Measurements from ENCODE around the gene SLC22A3.

DNA sequence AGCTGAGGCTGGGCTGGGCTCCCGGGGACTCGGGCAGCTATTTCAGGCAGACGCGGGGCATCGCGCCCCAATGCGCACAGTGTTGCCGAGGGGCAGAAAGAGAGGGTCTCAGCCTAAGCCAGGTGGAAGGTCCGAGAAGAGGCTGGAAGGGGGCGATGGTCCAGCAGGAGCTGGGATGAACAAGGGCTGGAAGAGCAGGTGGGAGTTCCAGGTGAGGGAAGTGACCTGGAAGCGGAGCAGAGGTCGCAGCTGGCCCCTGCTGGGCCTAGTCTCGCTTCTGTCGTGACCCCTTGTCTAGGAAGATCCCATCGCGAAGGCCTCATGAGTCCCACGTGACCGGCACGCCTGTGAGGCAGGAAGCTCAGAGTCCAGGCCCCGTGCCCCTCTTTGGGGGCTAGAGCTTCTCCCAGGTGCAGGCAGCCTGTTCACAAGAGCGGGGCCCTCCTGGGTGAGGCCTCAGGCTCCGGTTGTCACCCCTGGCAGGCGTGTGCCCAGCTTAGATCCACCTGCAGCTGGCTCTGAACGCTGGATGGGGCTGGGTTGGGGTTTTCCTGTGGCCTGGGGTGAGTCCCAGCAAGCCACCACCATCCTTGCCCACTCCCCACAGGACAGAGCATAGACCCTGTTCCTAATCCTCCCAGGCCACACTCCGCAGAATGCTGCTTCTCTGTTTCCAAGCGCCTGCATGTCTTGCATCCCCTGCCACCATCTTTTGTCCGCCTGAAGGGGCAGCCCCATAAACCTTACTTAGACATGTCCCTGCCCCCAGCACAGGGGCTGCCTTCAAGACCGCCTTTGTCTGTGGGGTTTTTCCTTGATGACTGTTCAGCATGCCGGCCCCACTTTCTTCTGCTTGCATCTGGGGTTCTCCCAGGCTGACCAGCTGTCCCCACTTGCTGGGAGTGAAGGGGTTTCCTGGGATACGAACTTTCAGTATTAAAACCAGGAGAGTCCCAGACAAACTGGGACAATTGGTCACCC, 15.1 kb downstream of the SLC22A3 start:
- TF ChIP-seq, protein P1, sequence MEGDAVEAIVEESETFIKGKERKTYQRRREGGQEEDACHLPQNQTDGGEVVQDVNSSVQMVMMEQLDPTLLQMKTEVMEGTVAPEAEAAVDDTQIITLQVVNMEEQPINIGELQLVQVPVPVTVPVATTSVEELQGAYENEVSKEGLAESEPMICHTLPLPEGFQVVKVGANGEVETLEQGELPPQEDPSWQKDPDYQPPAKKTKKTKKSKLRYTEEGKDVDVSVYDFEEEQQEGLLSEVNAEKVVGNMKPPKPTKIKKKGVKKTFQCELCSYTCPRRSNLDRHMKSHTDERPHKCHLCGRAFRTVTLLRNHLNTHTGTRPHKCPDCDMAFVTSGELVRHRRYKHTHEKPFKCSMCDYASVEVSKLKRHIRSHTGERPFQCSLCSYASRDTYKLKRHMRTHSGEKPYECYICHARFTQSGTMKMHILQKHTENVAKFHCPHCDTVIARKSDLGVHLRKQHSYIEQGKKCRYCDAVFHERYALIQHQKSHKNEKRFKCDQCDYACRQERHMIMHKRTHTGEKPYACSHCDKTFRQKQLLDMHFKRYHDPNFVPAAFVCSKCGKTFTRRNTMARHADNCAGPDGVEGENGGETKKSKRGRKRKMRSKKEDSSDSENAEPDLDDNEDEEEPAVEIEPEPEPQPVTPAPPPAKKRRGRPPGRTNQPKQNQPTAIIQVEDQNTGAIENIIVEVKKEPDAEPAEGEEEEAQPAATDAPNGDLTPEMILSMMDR (IDR thresholded peaks at IDR 0.05 in 2 of 3, conservative IDR thresholded peaks at IDR 0.05 in 1 of 3; ENCODE audit: borderline replicate concordance in 1 of 3, insufficient read depth in 1 of 3, low read depth in 2 of 3, low read length in 2 of 3), result no peak
- no peak for TF ChIP-seq POLR2A (IDR thresholded peaks at IDR 0.05; ENCODE audit: borderline replicate concordance, extremely low read depth, insufficient read depth, insufficient read length)
- no peak for TF ChIP-seq EZH2phosphoT487 (IDR thresholded peaks at IDR 0.05; ENCODE audit: borderline replicate concordance)
- TF ChIP-seq POLR2AphosphoS5 (IDR thresholded peaks at IDR 0.05; ENCODE audit: low read depth, low read length), result no peak
- no peak for TF ChIP-seq YY1 (IDR thresholded peaks at IDR 0.05; ENCODE audit: extremely low read depth, insufficient replicate concordance, low read depth, low read length)
- no peak for TF ChIP-seq RAD21 (IDR thresholded peaks at IDR 0.05; ENCODE audit: low read depth)
- TF ChIP-seq, protein P2, sequence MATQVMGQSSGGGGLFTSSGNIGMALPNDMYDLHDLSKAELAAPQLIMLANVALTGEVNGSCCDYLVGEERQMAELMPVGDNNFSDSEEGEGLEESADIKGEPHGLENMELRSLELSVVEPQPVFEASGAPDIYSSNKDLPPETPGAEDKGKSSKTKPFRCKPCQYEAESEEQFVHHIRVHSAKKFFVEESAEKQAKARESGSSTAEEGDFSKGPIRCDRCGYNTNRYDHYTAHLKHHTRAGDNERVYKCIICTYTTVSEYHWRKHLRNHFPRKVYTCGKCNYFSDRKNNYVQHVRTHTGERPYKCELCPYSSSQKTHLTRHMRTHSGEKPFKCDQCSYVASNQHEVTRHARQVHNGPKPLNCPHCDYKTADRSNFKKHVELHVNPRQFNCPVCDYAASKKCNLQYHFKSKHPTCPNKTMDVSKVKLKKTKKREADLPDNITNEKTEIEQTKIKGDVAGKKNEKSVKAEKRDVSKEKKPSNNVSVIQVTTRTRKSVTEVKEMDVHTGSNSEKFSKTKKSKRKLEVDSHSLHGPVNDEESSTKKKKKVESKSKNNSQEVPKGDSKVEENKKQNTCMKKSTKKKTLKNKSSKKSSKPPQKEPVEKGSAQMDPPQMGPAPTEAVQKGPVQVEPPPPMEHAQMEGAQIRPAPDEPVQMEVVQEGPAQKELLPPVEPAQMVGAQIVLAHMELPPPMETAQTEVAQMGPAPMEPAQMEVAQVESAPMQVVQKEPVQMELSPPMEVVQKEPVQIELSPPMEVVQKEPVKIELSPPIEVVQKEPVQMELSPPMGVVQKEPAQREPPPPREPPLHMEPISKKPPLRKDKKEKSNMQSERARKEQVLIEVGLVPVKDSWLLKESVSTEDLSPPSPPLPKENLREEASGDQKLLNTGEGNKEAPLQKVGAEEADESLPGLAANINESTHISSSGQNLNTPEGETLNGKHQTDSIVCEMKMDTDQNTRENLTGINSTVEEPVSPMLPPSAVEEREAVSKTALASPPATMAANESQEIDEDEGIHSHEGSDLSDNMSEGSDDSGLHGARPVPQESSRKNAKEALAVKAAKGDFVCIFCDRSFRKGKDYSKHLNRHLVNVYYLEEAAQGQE (IDR thresholded peaks at IDR 0.05; ENCODE audit: low read depth), result no peak
- TF ChIP-seq, protein P3, sequence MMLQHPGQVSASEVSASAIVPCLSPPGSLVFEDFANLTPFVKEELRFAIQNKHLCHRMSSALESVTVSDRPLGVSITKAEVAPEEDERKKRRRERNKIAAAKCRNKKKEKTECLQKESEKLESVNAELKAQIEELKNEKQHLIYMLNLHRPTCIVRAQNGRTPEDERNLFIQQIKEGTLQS (IDR thresholded peaks at IDR 0.05), result no peak
- TF ChIP-seq ZNF274 (IDR thresholded peaks at IDR 0.05; ENCODE audit: low read depth, low read length), result no peak
- no peak for TF ChIP-seq SIN3A (IDR thresholded peaks at IDR 0.05; ENCODE audit: low read depth)
- TF ChIP-seq TCF7L2 (IDR thresholded peaks at IDR 0.05; ENCODE audit: borderline replicate concordance, extremely low read depth, insufficient read depth, insufficient read length), result no peak
- no peak for TF ChIP-seq SP1 (IDR thresholded peaks at IDR 0.05; ENCODE audit: low read depth)
